ENCODE results near the gene TMEM129.
"Not testable (repeated sequence)": the region's sequence is repeated elsewhere in the genome, so short reads cannot be mapped to it uniquely, and the experiment has no call there.

TMEM129 gene

GRCh38 chr4:1686440-1687036 is 34.6 kb downstream of the TMEM129 start:
- no peak for DNase-seq

GRCh38 chr4:1685235-1686150 is 35.6 kb downstream of the TMEM129 start:
- no peak for DNase-seq

- DNase-seq: no peak
Observed at GRCh38 chr4:1684506-1685234, 36.5 kb downstream of the TMEM129 start.

- DNase-seq: peak; percentile 92
Observed at GRCh38 chr4:1683736-1684505, 37.2 kb downstream of the TMEM129 start, which contains the start of gene FAM53A. FAM53A (minus strand) TSS chr4:1684313; CDS start chr4:1668741, 15,572 bp downstream.

- DNase-seq: no peak
Observed at GRCh38 chr4:1683261-1683735, 37.8 kb downstream of the TMEM129 start.

GRCh38 chr4:1682860-1683259 is 38.3 kb downstream of the TMEM129 start:
- no peak for DNase-seq

GRCh38 chr4:1678244-1678643 is 42.9 kb downstream of the TMEM129 start:
- DNase-seq: no peak

- DNase-seq: no peak
Observed at GRCh38 chr4:1676605-1677525, 44.3 kb downstream of the TMEM129 start.

GRCh38 chr4:1675802-1676137 is 45.4 kb downstream of the TMEM129 start:
- no peak for DNase-seq

- DNase-seq: no peak
Observed at GRCh38 chr4:1675136-1675801, 45.9 kb downstream of the TMEM129 start.

- DNase-seq: no peak
Observed at GRCh38 chr4:1674682-1675081, 46.4 kb downstream of the TMEM129 start.

GRCh38 chr4:1673671-1674070 is 47.5 kb downstream of the TMEM129 start:
- DNase-seq: no peak

- DNase-seq: not testable (repeated sequence)
Observed at GRCh38 chr4:1671011-1671410, 50.1 kb downstream of the TMEM129 start.

GRCh38 chr4:1670279-1670678 is 50.8 kb downstream of the TMEM129 start:
- no peak for DNase-seq

GRCh38 chr4:1669850-1670249 is 51.3 kb downstream of the TMEM129 start:
- no peak for DNase-seq

GRCh38 chr4:1669270-1669669 is 51.9 kb downstream of the TMEM129 start:
- no peak for DNase-seq

- no peak for DNase-seq
Observed at GRCh38 chr4:1668488-1668840, 52.7 kb downstream of the TMEM129 start.

GRCh38 chr4:1667273-1667672 is 53.9 kb downstream of the TMEM129 start:
- no peak for DNase-seq

GRCh38 chr4:1666391-1666790 is 54.7 kb downstream of the TMEM129 start:
- DNase-seq: no peak
